ENCODE measurements around the gene HS2ST1. TPM values are rescaled to one million over a fixed set of nuclear protein-coding genes. Genes with fewer than 3 reads are reported as not detected.

The HS2ST1 gene
- total and polyA plus RNA-seq, 2 donors (not counting 3 experiments of a cell fraction or from before 2014, with no cell fraction given), result 5.5 to 31.2 TPM

- FAIRE-seq, result no peak
- ChIA-PET CTCF (interaction anchor here (0.8 to 1.0 kb wide), 2 partner anchors 8 to 91 kb away, joined by 3 read pairs; no protein-coding TSS in a partner anchor), POLR2A (no interaction called here)
- BruUV-seq (replicated peaks), result no TSS peak
- no peak overlapping the region for H2AFZ ChIP-seq (ENCODE audit: low read depth, low read length)
- no peaks in the 10 kb centered on the region for H3K27me3 ChIP-seq (ENCODE audit: control insufficient read depth in 2 of 2, insufficient read depth in 2 of 2, low read length in 2 of 2)
- TF ChIP-seq MYC (IDR thresholded peaks at IDR 0.05; ENCODE audit: low read depth, low read length), result no peak
- TF ChIP-seq CTCF (IDR thresholded peaks at IDR 0.05; ENCODE audit: extremely low read depth in 1 of 2, insufficient read depth in 1 of 2, low read depth in 1 of 2, low read length in 2 of 2), result no peak
- TF ChIP-seq JUN (IDR thresholded peaks at IDR 0.05; ENCODE audit: borderline replicate concordance, insufficient read depth, insufficient read length, low read depth), result no peak
- TF ChIP-seq, protein P1, sequence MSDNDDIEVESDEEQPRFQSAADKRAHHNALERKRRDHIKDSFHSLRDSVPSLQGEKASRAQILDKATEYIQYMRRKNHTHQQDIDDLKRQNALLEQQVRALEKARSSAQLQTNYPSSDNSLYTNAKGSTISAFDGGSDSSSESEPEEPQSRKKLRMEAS (IDR thresholded peaks at IDR 0.05; ENCODE audit: insufficient read depth, insufficient read length), result no peak
- TF ChIP-seq GATA2 (IDR thresholded peaks at IDR 0.05; ENCODE audit: insufficient read depth, insufficient read length, low read depth, low read length), result no peak
- no peak for TF ChIP-seq EZH2 (IDR thresholded peaks at IDR 0.05; ENCODE audit: borderline replicate concordance, low read depth, low read length, severe bottlenecking)
- TF ChIP-seq POLR2AphosphoS5 (IDR thresholded peaks at IDR 0.05; ENCODE audit: insufficient read depth, low read depth, low read length), result no peak
- no peak for TF ChIP-seq FOS (IDR thresholded peaks at IDR 0.05; ENCODE audit: borderline replicate concordance, insufficient read depth, low read length)
- no peak for TF ChIP-seq POLR2A (IDR thresholded peaks at IDR 0.05; ENCODE audit: low read depth, low read length)
- dilution Hi-C loops (cut with MboI; ENCODE audit: extremely low pct_ligation_motif_present, low sequenced_read_pairs) (no loop called here), intact Hi-C loops (cut with micrococcal nuclease) (no loop called here)
- no peak overlapping the region for H3K4me2 ChIP-seq (ENCODE audit: insufficient read depth, low read length)
- H3K9me3 ChIP-seq (replicated peaks; ENCODE audit: control insufficient read depth, insufficient read depth, low read length), result no peaks in the 10 kb centered on the region
- no peak overlapping the region for H3K27ac ChIP-seq (ENCODE audit: insufficient read depth, low read depth, low read length)
- H3K9me1 ChIP-seq (replicated peaks; ENCODE audit: control insufficient read depth, extremely low read depth, insufficient read depth, low read length), result no peaks in the 10 kb centered on the region
- H3K36me3 ChIP-seq (ENCODE audit: control insufficient read depth in 2 of 2, extremely low read depth in 1 of 2, insufficient read depth in 2 of 2, low read length in 2 of 2), result peaks cover 0 to 2% of the 10 kb centered on the region in 2 experiments
- no peak overlapping the region for H3K4me3 ChIP-seq (replicated peaks in 1 of 3; ENCODE audit: insufficient read depth in 1 of 3, low read depth in 1 of 3, low read length in 3 of 3)
- no peaks in the 10 kb centered on the region for H4K20me1 ChIP-seq (replicated peaks; ENCODE audit: control insufficient read depth, extremely low read depth, insufficient read depth, low read length)
- no peak for DNase-seq (ENCODE audit: low read depth, low spot score)
- H3K9ac ChIP-seq (replicated peaks; ENCODE audit: extremely low read depth, insufficient read depth, low read length), result no peak overlapping the region
- peaks cover 10% of the 10 kb centered on the region for H3K4me1 ChIP-seq (ENCODE audit: control insufficient read depth, extremely low read depth, insufficient read depth, low read length)
- peaks cover 5% of the 10 kb centered on the region for H3K79me2 ChIP-seq (ENCODE audit: control insufficient read depth, insufficient read depth, low read length)
These were observed 42.3 kb upstream of the HS2ST1 start for GRCh38 chr1:86872086-86872485.
